ENCODE measurements around the gene THOP1.
A peak's percentile ranks its signal among the peaks of the same experiment; 100 is the strongest.

THOP1 gene

DNA sequence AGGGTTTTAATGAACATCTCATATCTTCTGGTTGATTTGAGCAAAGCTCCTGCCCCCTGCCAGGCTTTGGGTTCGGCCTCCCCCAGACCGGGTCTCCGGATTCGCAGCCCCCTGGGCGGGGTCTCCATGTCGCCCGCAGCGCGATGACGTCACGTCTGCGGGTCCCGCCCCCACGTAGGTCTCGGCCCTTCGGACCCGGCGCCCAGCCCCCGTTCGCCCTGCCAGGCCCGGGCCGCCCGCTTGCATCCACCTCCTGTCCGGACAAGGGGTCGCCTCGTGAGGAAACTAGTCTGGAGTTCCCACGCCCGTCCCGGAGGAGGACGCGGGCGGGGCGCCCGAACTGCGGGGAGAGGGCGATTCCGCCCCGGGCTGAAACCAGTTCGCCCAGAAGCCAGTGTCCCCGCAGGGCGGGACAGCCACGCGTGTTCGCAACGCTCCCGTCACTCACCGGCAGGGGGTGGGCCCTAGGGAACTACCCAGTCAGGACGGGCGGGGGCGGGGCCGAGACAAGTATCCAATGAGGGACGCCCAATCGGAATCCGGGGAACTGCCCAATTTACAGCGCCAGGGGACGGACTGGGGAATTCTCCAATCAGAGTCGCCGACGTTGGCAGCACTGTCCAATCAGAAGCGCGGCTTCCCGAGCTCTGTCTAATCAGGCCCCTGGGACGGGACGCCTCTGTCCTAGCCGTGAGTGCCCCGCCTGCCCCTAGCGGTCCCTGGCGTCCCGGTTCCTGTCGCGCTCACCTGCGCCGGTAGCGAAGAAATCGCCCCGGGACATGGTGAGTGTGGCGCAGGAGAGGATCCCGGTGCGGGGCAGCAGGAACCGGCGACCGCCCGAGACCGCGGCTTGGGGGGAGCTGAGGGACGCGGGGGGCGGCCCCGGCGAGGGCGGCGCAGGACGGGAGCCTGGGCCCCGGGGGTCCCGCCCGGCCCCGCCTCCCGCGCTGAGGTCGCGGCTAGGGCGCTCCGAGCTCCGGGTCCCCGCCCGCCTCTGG is 55.8 kb downstream of the THOP1 start, which contains the start of gene ZNF555:
ZNF555 (plus strand) TSS at position 682 of the 998 bp plus-strand sequence; CDS start at position 780, 98 bp downstream.
- peak; percentile 99 to 100 (median 100) for DNase-seq
- intact Hi-C loops (cut with DNase I) = no loop called here

DNA sequence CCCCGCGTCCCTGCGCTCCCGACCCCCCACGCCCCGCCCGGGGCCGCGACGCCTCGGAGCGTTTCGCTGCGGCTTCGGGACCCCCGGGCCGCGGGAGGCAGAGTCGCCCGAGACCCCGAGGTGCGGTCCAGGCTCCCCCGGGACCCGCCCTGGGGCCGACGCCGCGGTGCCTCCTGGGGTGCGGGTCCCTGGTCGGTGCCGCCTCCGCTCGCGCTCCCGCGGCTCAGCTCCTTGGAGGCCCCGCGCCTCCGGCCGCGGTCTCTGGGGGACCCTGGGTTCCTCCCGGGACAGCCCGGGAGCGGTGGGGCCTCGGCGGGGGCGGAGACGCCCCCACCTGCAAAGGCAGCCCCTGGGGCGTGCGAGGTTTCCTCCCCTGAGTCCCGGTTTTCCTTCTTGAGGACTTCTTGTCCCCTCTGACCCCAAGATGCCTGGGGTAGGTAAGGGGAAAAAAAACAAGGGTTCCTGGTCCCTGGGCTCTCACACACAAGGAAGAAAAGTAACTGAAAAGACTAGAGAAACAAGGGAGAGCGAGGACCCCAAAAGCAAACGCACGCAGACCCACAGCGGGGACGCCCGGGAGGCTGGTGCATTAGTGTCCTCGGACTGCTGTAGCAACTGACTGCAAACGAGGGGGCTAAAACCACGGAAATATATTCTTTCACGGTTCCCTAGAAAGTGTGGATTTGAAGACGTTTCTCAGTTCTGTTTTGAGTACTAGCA is 56.7 kb downstream of the THOP1 start:
- intact Hi-C loops (cut with DNase I) = no loop called here

DNA sequence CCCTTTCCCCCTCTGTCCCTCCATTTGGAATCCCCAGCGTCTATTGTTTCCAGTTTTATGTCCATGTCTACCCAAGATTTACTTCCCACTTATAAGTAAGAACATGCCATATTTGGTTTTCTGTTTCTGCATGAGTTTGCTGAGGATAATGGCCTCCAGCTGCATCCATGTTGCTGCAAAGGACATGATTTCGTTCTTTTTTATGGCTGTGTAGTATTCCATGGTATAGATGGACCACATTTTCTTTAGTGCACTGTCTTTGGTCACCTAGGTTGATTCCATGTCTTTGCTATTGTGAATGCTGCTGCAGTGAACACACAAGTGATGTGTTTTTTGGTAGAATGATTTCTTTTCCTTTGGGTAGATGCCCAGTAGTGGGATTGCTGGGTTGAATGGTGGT is 59.8 kb downstream of the THOP1 start:
- no peak for DNase-seq
- intact Hi-C loops (cut with DNase I) = no loop called here

More for the DNA sequence above, 56.7 kb downstream of the THOP1 start:
- DNase-seq = peak in 1 of 42 donors; percentile 44

DNA sequence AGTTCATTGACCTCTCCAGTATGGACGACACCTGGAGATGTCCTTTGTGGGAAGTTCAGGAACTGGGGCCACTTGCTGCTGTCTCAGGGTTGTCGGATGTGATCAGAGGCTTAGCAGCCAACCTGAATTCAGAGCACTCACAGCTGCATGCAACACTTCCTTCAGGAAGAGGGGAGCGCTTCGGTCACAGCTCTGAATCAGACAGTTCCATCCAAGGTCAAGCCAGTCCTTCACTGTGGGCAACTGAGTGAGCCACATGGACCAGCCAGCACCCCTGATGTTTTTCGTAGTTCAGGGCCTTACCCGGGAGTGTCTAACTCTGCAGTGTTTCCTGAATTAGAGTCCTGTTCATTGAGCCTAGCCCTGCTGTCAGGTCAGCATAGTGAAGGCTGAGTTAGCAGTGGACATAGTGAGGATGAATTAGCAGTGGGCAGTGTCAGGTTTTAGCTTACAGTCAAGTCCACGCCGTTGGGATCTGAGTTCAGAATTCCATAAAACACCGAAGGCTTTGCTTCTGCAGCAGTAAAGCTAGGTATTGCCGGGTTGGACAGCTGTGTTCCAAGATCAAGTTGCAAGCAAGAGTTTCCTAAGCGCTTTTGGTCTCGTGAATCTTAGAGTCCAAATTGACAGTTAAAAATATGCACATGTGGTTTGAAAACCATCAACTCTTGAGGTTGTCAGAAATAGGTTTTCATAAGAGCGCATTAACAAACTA is 61.0 kb downstream of the THOP1 start:
- intact Hi-C loops (cut with DNase I) = no loop called here
- no peak for DNase-seq

DNA sequence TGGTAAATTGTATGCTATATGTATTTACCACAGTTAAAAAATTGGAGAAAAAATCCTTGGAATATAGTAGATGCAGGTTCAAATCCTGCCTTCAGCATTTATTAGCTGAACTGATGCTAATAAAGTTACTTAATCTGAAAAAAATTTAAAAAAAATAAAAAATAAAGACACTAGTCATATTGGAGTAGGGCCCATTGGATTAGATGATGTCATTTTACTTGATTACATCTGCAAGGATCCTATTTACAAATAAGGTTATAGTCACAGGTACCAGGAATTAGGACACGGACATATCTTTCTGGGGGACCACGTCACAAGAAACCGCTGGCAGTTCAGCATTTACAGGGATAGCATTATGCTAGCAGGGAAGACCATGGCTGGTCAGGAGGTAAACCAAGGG is 62.2 kb downstream of the THOP1 start:
- DNase-seq = no peak

DNA sequence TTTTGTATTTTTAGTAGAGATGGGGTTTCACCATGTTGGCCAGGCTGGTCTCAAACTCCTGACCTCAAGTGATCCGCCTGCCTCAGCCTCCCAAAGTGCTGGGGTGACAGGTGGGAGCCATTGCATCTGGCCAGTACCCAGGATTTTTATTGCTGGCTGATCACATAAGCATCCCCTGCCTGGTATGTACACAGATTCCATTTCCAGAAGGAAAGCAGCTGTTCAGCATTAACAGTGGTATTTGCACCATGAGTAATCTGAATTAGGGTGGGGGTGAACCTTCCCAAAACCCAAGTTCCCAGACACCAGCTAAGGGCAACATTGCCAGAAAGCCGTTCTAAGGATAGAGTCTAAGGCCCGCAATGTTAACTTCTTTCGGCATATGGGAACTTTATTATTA is 63.3 kb downstream of the THOP1 start:
- intact Hi-C loops (cut with DNase I) = no loop called here
- DNase-seq = no peak

More for the DNA sequence above, 62.2 kb downstream of the THOP1 start:
- intact Hi-C loops (cut with DNase I) = no loop called here

DNA sequence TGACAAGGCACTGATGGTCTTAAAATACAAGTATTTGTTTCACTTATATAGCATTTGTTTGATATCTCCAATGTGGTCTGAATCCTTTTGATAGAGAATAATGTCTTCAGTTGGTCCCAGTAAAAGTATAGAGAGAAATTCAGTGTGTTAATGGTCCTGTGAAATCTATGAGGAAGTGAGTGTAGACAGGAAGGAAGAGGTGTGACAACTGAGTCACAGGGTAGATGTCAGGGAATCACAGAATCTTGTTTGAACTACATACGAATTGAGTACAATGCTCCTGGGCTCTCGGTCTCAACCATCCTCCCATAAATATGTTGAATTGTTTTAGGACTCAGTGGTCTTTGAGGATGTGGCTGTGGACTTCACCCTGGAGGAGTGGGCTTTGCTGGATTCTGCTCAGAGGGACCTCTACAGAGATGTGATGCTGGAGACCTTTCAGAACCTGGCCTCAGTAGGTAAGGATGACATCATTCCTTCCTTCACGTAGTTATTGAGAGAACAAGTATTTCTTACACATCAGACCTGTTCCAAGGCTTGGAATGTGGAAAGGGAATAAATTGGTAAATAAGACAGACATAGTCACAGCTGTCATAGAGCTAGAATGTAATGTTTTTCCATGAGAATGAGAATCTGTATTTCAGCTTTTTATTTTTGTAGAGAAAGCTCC is 65.1 kb downstream of the THOP1 start:
- DNase-seq = no peak
- intact Hi-C loops (cut with DNase I) = no loop called here

DNA sequence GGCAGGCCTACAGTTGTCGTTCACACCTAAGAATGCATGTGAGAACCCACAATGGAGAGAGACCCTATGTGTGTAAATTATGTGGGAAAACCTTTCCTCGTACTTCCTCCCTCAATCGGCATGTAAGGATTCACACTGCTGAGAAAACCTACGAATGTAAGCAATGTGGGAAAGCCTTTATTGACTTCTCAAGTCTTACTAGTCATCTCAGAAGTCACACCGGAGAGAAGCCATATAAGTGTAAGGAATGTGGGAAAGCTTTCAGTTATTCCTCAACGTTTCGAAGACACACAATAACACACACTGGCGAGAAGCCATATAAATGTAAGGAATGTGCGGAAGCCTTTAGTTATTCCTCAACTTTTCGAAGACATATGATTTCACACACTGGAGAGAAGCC is 67.3 kb downstream of the THOP1 start:
- DNase-seq = no peak
- intact Hi-C loops (cut with DNase I) = no loop called here

DNA sequence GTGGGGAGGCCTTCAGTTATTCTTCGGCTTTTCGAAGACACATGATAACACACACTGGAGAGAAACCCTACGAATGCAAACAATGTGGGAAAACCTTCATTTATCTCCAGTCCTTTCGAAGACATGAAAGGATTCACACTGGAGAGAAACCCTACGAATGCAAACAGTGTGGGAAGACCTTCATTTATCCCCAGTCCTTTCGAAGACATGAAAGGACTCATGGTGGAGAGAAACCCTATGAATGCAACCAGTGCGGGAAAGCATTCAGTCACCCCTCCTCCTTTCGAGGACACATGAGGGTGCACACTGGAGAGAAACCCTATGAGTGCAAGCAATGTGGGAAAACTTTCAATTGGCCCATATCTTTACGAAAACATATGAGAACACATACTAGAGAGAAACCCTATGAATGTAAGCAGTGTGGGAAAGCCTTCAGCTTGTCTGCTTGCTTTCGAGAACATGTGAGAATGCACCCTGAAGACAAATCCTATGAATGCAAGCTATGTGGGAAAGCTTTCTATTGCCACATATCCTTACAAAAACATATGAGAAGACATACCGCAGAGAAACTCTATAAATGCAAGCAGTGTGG is 67.8 kb downstream of the THOP1 start:
- intact Hi-C loops (cut with DNase I) = no loop called here
- no peak for DNase-seq

DNA sequence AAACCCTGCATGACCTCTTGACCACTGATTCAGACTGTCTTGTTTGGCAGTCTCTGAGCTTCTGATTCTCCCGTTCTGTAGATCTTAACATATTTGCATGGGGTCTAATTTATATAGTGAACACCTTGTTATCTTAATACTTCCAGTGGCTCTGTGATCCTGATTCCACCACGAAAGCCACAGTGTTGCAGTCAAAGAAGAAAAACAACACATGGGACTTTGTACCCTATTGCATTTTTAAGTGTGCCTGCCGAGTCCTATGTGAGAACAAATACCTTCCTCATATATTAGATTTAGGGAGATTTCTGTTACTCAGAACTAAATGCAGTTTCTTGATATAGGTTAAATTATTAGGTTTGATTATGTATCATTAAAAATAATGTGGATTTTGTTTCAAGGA is 69.5 kb downstream of the THOP1 start:
- DNase-seq = no peak
- intact Hi-C loops (cut with DNase I) = no loop called here

DNA sequence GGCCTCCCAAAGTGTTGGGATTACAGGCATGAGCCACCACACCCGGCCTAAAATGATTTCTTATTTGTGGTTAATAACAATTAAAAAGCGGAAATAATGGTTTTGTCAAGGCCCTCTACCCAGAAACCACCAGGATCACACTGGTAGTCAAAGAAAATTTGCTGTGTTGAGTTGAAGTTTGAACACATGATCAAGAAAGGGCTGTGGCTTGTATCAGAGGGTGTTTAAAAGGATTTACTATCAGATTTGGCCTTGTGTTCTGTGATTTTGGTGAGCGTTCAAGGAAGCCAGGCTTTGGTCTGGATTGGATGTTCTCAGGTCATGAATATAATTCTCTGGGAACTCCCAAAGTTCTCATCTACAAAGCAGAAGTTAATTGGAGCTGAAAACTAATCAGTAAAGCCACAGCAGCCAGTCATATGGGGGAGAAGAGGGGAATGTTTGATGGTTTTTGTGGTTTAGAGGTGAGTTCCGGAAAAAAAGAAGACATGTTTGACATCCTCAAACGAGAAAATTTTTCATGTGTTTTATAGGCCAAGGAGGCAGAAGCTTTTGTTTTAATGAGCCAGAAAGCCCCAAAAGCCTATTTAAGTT is 71.3 kb downstream of the THOP1 start:
- no peak for DNase-seq
- intact Hi-C loops (cut with DNase I) = no loop called here

DNA sequence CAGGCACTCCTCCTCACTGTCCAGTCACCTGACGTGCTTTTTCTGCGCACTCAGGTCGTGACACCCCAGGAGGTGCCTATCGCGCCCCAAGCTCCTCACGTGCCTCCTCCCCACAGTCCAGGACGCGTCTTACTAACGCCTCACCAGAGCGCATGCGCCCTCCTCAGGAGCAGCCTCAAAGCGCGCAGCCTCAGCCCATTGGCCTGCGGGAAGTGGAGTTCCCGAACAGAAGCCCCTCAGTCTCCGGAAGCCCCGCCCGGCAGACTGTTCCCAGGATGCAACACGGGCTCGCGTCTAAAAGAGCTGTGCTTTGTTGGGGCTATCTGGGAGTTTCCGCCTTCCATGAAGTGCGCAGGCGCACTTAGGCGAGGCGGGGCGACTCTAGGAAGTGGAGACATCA is 73.6 kb downstream of the THOP1 start:
- DNase-seq = no peak
- intact Hi-C loops (cut with DNase I) = no loop called here

DNA sequence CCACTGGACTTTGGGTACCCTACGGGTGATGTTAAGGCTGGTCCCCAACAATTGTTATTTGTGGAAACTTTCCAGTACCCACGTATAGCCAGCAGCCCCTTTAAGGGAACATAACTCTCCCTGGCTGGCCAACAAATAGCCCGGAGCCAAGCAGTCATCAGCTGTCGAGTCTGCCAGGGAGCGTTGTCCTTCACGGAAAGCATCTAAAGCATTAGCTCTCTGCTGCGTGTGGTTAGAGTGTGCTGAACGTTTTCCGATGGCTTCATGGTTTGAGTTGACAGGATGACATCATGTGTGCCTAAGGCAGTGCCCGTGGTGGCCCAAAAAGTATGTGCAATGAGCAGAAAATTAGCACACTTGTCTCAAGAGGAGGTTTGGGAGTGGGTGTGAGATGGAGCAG is 78.5 kb downstream of the THOP1 start:
- intact Hi-C loops (cut with DNase I) = no loop called here

More for the DNA sequence above, 78.5 kb downstream of the THOP1 start:
- no peak for DNase-seq
